ENCODE results near the gene PON2. TPM values are rescaled to one million over a fixed set of nuclear protein-coding genes. Genes with fewer than 3 reads are reported as not detected.

The PON2 gene
- total and polyA plus RNA-seq, 2 of the 8 experiments (the other 6 are each of a cell fraction or from before 2014, with no cell fraction given), result 20.6 to 31.0 TPM

- ChIA-PET CTCF (ENCODE audit: partially characterized antibody) (interaction anchor here (1.4 kb wide), 1 partner anchor 36 kb away, joined by 3 read pairs; no protein-coding TSS in a partner anchor), POLR2A (ENCODE audit: partially characterized antibody) (no interaction called here)
- Histone ChIP-seq H2BK12ac (ENCODE audit: low read depth, low read length) (no peak overlapping the region), H2BK20ac (ENCODE audit: low read length) (no peak overlapping the region), H4K20me1 (replicated peaks in 1 of 2; ENCODE audit: control insufficient read depth in 1 of 2, insufficient read depth in 2 of 2, low read length in 2 of 2) (no peaks in the 10 kb centered on the region), H3K18ac (ENCODE audit: extremely low read depth, low read length) (no peak overlapping the region), H2BK120ac (replicated peaks; ENCODE audit: low read depth, low read length) (no peak overlapping the region), H2BK5ac (ENCODE audit: low read depth, low read length) (no peak overlapping the region), H4K91ac (replicated peaks; ENCODE audit: insufficient read length, low read length) (no peak overlapping the region), H3K79me2 (ENCODE audit: control insufficient read depth in 1 of 2, insufficient read depth in 2 of 2, low read length in 2 of 2) (no peaks in the 10 kb centered on the region), H3K27me3 (replicated peaks in 1 of 4; ENCODE audit: control insufficient read depth in 3 of 4, extremely low read depth in 1 of 4, insufficient read depth in 3 of 4, low read length in 3 of 4) (no peaks in the 10 kb centered on the region), H3K9ac (replicated peaks in 1 of 4; ENCODE audit: extremely low read depth in 1 of 4, low read depth in 3 of 4, low read length in 3 of 4) (no peak overlapping the region), H3K79me1 (ENCODE audit: low read depth, low read length) (no peaks in the 10 kb centered on the region), H3K27ac (ENCODE audit: low read depth, low read length) (no peak overlapping the region), H3K4me2 (ENCODE audit: insufficient read depth in 1 of 2, low read depth in 2 of 2, low read length in 2 of 2) (no peak overlapping the region), H3K4me3 (ENCODE audit: extremely low read depth in 1 of 4, insufficient read depth in 2 of 4, low read depth in 3 of 4, low read length in 4 of 4) (no peak overlapping the region), H4K8ac (ENCODE audit: extremely low read depth, insufficient read depth, low read length) (no peak overlapping the region), H3K23me2 (ENCODE audit: low read depth, low read length) (no peaks in the 10 kb centered on the region; the same call in 1 of the 2 replicates), H4K5ac (ENCODE audit: insufficient read length, low read depth, low read length) (no peak overlapping the region), H2AFZ (ENCODE audit: low read length) (no peak overlapping the region), H2AK5ac (ENCODE audit: low read depth, low read length) (no peak overlapping the region), H3K9me3 (ENCODE audit: insufficient read depth in 2 of 2, low read depth in 1 of 2, low read length in 1 of 2) (no peaks in the 10 kb centered on the region), H3K14ac (ENCODE audit: insufficient read length) (no peak overlapping the region), H3K56ac (replicated peaks; ENCODE audit: insufficient read length, low read depth, low read length) (no peak overlapping the region), H3K4ac (replicated peaks; ENCODE audit: insufficient read length, low read depth, low read length) (no peak overlapping the region), H3K23ac (ENCODE audit: insufficient read length) (no peak overlapping the region), H3K4me1 (replicated peaks in 1 of 4; ENCODE audit: control insufficient read depth in 3 of 4, insufficient read depth in 4 of 4, low read length in 3 of 4) (peaks cover 0 to under 1% (median under 1%) of the 10 kb centered on the region in 4 experiments; a peak in 2 of 7 replicates), H2BK15ac (ENCODE audit: low read length) (no peak overlapping the region), H3K36me3 (ENCODE audit: control insufficient read depth in 2 of 4, insufficient read depth in 4 of 4, low read length in 3 of 4) (no peaks in the 10 kb centered on the region)
- DNase-seq (ENCODE audit: low read depth in 1 of 2, low spot score in 2 of 2) (no peak), FAIRE-seq (no peak)
- 79% methylated on average over 3 of the region's 3 CpGs; no CpG with 5 or more reads in 1 of the 2 experiments for WGBS, 2 experiments (ENCODE audit: extremely low coverage in 1 of 2, insufficient coverage in 1 of 2, insufficient read length in 1 of 2, insufficient replicate concordance in 2 of 2, low coverage in 1 of 2, low lambda C conversion rate in 2 of 2, missing lambda C conversion rate in 1 of 2)
- TF ChIP-seq CEBPB (IDR thresholded peaks at IDR 0.05; ENCODE audit: low read depth, low read length), result no peak
- no peak for TF ChIP-seq TEAD4 (IDR thresholded peaks at IDR 0.05; ENCODE audit: low read depth, low read length)
- no peak for TF ChIP-seq KDM1A (IDR thresholded peaks at IDR 0.05; ENCODE audit: borderline replicate concordance, low read length)
- no peak for TF ChIP-seq SIRT6 (IDR thresholded peaks at IDR 0.05; ENCODE audit: low read length)
- no peak for TF ChIP-seq HDAC2 (IDR thresholded peaks at IDR 0.05; ENCODE audit: borderline replicate concordance in 1 of 2, low read depth in 2 of 2, low read length in 2 of 2)
- TF ChIP-seq SRF (IDR thresholded peaks at IDR 0.05; ENCODE audit: low read depth, low read length), result no peak
- TF ChIP-seq GABPA (IDR thresholded peaks at IDR 0.05; ENCODE audit: borderline replicate concordance, insufficient read depth, low read length), result no peak
- no peak for TF ChIP-seq RBBP5 (IDR thresholded peaks at IDR 0.05; ENCODE audit: borderline replicate concordance, low read depth, low read length)
- no peak for TF ChIP-seq SIN3A (conservative IDR thresholded peaks at IDR 0.05 in 1 of 2, IDR thresholded peaks at IDR 0.05 in 1 of 2; ENCODE audit: low read depth in 1 of 2, low read length in 2 of 2)
- no peak for TF ChIP-seq SP1 (IDR thresholded peaks at IDR 0.05; ENCODE audit: low read depth, low read length)
- TF ChIP-seq RNF2 (IDR thresholded peaks at IDR 0.05; ENCODE audit: borderline replicate concordance, low read depth, low read length, missing control alignments, poor library complexity, severe bottlenecking), result no peak
- no peak for TF ChIP-seq EZH2 (IDR thresholded peaks at IDR 0.05; ENCODE audit: low read depth, low read length, severe bottlenecking)
These were observed 5.7 kb upstream of the PON2 start for GRCh38 chr7:95440394-95441038.
